Liver (tissue), 9 donors: ENCODE data around the gene DPT. TPM values are rescaled to one million over a fixed set of nuclear protein-coding genes. Genes with fewer than 3 reads are reported as not detected.

ENCODE experiments used
- DNase-seq: peaks from one replicate; pipeline ENCODE4 v3.0.0-alpha.2; 2017; ENCODE audit warnings: low spot score
- H3K27ac ChIP-seq, 2 donors: one replicate each; pipeline ENCODE4 v1.7.0; 2013; ENCODE audit warnings: inconsistent platforms in 2 of 2, low read length in 2 of 2, control low read depth in 1 of 2, low read depth in 1 of 2, mild to moderate bottlenecking in 1 of 2
- H3K27me3 ChIP-seq, 4 donors: one replicate each; pipeline versions ENCODE4 v1.6.1 to v1.7.0; 2013; ENCODE audit warnings: low read length in 3 of 4, inconsistent platforms in 1 of 4, mild to moderate bottlenecking in 1 of 4, moderate library complexity in 1 of 4; ENCODE audit not compliant: control insufficient read depth in 4 of 4, insufficient read depth in 4 of 4
- H3K36me3 ChIP-seq, 4 donors: one replicate each; pipeline versions ENCODE4 v1.6.1 to v1.7.0; 2013; ENCODE audit warnings: low read length in 3 of 4, mild to moderate bottlenecking in 3 of 4, low read depth in 1 of 4, moderate library complexity in 1 of 4; ENCODE audit not compliant: control insufficient read depth in 4 of 4, insufficient read depth in 3 of 4
- H3K4me1 ChIP-seq, 4 donors: one replicate each; pipeline versions ENCODE4 v1.6.1 to v1.7.0; 2013; ENCODE audit warnings: low read length in 3 of 4, mild to moderate bottlenecking in 3 of 4, moderate library complexity in 1 of 4; ENCODE audit not compliant: control insufficient read depth in 4 of 4, insufficient read depth in 4 of 4
- H3K4me3 ChIP-seq, 3 donors: one replicate each; pipeline versions ENCODE4 v1.6.1 to v1.7.0; 2013; ENCODE audit warnings: low read length in 3 of 3, control low read depth in 1 of 3, low read depth in 1 of 3, mild to moderate bottlenecking in 1 of 3
- H3K9ac ChIP-seq, 2 donors: one replicate each; pipeline ENCODE4 v1.7.0; 2013; ENCODE audit warnings: low read length in 2 of 2, mild to moderate bottlenecking in 2 of 2, moderate library complexity in 2 of 2, control low read depth in 1 of 2, low read depth in 1 of 2
- H3K9me3 ChIP-seq, 4 donors: one replicate each; pipeline versions ENCODE4 v1.6.1 to v1.7.0; 2013; ENCODE audit warnings: low read length in 3 of 4; ENCODE audit not compliant: control insufficient read depth in 4 of 4
- EGR1 ChIP-seq, 2 donors: IDR thresholded peaks; 2 replicates each; pipeline ENCODE4 v1.6.1; 2016 to 2018; ENCODE audit warnings: antibody characterized with exemption in 2 of 2, low read depth in 2 of 2
- FOXA1 ChIP-seq: IDR thresholded peaks from 2 replicates; pipeline ENCODE4 v1.6.1; 2016; ENCODE audit warnings: antibody characterized with exemption
- FOXA2 ChIP-seq: IDR thresholded peaks from 2 replicates; pipeline ENCODE4 v1.6.1; 2016; ENCODE audit warnings: antibody characterized with exemption
- GABPA ChIP-seq, 2 donors: IDR thresholded peaks in 1 of 2; conservative IDR thresholded peaks in 1 of 2; 2 replicates each; pipeline ENCODE4 v1.6.1; 2016; ENCODE audit warnings: antibody characterized with exemption in 2 of 2, mild to moderate bottlenecking in 1 of 2, moderate library complexity in 1 of 2
- HNF4A ChIP-seq, 2 donors: conservative IDR thresholded peaks; 2 replicates each; pipeline ENCODE4 v1.6.1; 2016; ENCODE audit warnings: antibody characterized with exemption in 2 of 2, mild to moderate bottlenecking in 2 of 2
- HNF4G ChIP-seq: IDR thresholded peaks from 2 replicates; pipeline ENCODE4 v1.6.1; 2016; ENCODE audit warnings: antibody characterized with exemption
- JUND ChIP-seq, 2 donors: IDR thresholded peaks; 2 replicates each; pipeline ENCODE4 v1.6.1; 2016; ENCODE audit warnings: antibody characterized with exemption in 2 of 2
- MAX ChIP-seq: IDR thresholded peaks from 2 replicates; pipeline ENCODE4 v1.6.1; 2016; ENCODE audit warnings: antibody characterized with exemption
- NR2F2 ChIP-seq: IDR thresholded peaks from 2 replicates; pipeline ENCODE4 v1.6.1; 2016; ENCODE audit warnings: antibody characterized with exemption
- RAD21 ChIP-seq, 2 donors: IDR thresholded peaks; 2 replicates each; pipeline ENCODE4 v1.6.1; 2016; ENCODE audit warnings: antibody characterized with exemption in 2 of 2, mild to moderate bottlenecking in 2 of 2
- REST ChIP-seq: IDR thresholded peaks from 2 replicates; pipeline ENCODE4 v1.6.1; 2016; ENCODE audit warnings: antibody characterized with exemption, mild to moderate bottlenecking
- SP1 ChIP-seq: IDR thresholded peaks from 2 replicates; pipeline ENCODE4 v1.6.1; 2018; ENCODE audit warnings: antibody characterized with exemption, mild to moderate bottlenecking
- TAF1 ChIP-seq: conservative IDR thresholded peaks from 2 replicates; pipeline ENCODE4 v1.6.1; 2016; ENCODE audit warnings: antibody characterized with exemption, mild to moderate bottlenecking
- WGBS: extraction: QIAGEN DNeasy Blood & Tissue Kit; methylation state at CpG from one replicate; pipeline ENCODE4 v1.1.7; 2013; 5-methylcytosine and 5-hydroxymethylcytosine counted together
- polyA plus RNA-seq, 2 donors: library from polyadenylated mRNA; stranded (reverse) in 1 of 2; unstranded in 1 of 2; fragments of 200-250 nt in 1 of 2; fragments of >200 nt in 1 of 2; fragmentation: Nextera tagmentation in 1 of 2; extraction: Ambion mirVana in 1 of 2; gene quantifications; one replicate each; pipeline versions ENCODE4 v1.2.1 to v1.2.3, GENCODE V29; 2013 to 2015
- total RNA-seq, 2 donors: library from RNA; depleted of rRNA; stranded (reverse); fragments of >200 nt; gene quantifications; one replicate each; pipeline ENCODE4 v1.2.3, GENCODE V29; 2014
- TF ChIP-seq, protein P1 (sequence below): IDR thresholded peaks from 2 replicates; pipeline ENCODE4 v1.6.1; 2016; ENCODE audit warnings: antibody characterized with exemption
- TF ChIP-seq, protein P2 (sequence below): fragments of 150-350 bp; IDR thresholded peaks from 2 replicates; pipeline ENCODE4 v1.5.1; 2017; ENCODE audit warnings: improper control_type of control experiment, low read depth, low read length; ENCODE audit not compliant: missing input control
- TF ChIP-seq, protein P3 (sequence below): IDR thresholded peaks from 2 replicates; pipeline ENCODE4 v1.6.1; 2016; ENCODE audit warnings: antibody characterized with exemption
- donor health status: healthy.
- donor health status: healthy.
- donor health status: healthy.
- donor health status: healthy.
- donor health status: healthy.

DPT gene
- total and polyA plus RNA-seq, 4 donors, result 0.42 to 5.0 (median 3.0) TPM

DNA sequence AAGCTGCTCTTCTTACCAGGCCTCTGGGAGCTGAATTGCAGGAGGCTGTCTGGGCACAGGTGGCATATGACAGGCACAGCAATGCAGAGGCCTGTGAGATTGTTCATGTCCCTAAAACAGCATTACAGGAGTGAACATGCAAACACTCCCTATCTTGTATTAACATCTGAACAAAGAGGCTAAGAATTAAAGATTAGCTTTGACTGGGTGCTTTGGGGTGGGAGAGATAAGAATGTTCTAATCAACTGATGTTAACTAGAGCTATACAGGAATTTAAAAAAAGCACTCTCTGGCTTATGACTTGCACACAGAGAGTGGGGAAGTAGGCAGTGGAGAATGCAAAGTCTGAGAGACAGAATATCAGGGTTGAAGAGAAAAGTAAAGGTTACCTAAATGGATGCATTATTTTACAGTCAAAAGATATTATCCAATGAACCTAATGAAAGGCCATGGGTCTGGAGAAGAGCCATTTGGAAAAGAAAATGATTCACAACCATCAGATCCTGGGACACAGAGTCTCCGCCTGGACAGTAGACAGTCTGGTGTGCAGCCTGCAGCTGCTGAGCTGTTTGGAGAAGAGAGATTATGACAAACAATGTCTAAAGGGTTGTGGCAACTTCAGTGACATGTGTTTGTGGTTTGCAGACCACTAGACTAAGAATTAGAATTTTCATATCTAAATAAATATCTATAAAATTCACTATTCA lies 20.2 kb downstream of the DPT start:
- 74% methylated on average over 1 of the region's 1 CpG for WGBS
- Histone ChIP-seq H3K27ac (peak overlapping the region in 1 of 2 donors; percentile 10), H3K9ac (no peak overlapping the region), H3K9me3 (no peaks in the 10 kb centered on the region), H3K27me3 (no peaks in the 10 kb centered on the region), H3K36me3 (no peaks in the 10 kb centered on the region), H3K4me3 (no peak overlapping the region), H3K4me1 (no peaks in the 10 kb centered on the region)
- no peak for DNase-seq
- TF ChIP-seq JUND (IDR thresholded peaks at IDR 0.05) (no peak), MAX (no peak), GABPA (IDR thresholded peaks at IDR 0.05 in 1 of 2, conservative IDR thresholded peaks at IDR 0.05 in 1 of 2) (no peak), TAF1 (no peak), FOXA2 (no peak), FOXA1 (no peak), HNF4G (no peak), REST (no peak), SP1 (no peak), NR2F2 (no peak), RAD21 (IDR thresholded peaks at IDR 0.05) (no peak), HNF4A (conservative IDR thresholded peaks at IDR 0.05) (no peak), EGR1 (IDR thresholded peaks at IDR 0.05; ENCODE audit: low read depth in 2 of 2) (no peak)
- TF ChIP-seq, protein P1, sequence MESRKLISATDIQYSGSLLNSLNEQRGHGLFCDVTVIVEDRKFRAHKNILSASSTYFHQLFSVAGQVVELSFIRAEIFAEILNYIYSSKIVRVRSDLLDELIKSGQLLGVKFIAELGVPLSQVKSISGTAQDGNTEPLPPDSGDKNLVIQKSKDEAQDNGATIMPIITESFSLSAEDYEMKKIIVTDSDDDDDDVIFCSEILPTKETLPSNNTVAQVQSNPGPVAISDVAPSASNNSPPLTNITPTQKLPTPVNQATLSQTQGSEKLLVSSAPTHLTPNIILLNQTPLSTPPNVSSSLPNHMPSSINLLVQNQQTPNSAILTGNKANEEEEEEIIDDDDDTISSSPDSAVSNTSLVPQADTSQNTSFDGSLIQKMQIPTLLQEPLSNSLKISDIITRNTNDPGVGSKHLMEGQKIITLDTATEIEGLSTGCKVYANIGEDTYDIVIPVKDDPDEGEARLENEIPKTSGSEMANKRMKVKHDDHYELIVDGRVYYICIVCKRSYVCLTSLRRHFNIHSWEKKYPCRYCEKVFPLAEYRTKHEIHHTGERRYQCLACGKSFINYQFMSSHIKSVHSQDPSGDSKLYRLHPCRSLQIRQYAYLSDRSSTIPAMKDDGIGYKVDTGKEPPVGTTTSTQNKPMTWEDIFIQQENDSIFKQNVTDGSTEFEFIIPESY, result no peak
- TF ChIP-seq, protein P2, sequence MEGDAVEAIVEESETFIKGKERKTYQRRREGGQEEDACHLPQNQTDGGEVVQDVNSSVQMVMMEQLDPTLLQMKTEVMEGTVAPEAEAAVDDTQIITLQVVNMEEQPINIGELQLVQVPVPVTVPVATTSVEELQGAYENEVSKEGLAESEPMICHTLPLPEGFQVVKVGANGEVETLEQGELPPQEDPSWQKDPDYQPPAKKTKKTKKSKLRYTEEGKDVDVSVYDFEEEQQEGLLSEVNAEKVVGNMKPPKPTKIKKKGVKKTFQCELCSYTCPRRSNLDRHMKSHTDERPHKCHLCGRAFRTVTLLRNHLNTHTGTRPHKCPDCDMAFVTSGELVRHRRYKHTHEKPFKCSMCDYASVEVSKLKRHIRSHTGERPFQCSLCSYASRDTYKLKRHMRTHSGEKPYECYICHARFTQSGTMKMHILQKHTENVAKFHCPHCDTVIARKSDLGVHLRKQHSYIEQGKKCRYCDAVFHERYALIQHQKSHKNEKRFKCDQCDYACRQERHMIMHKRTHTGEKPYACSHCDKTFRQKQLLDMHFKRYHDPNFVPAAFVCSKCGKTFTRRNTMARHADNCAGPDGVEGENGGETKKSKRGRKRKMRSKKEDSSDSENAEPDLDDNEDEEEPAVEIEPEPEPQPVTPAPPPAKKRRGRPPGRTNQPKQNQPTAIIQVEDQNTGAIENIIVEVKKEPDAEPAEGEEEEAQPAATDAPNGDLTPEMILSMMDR, result no peak
- TF ChIP-seq, protein P3, sequence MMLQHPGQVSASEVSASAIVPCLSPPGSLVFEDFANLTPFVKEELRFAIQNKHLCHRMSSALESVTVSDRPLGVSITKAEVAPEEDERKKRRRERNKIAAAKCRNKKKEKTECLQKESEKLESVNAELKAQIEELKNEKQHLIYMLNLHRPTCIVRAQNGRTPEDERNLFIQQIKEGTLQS, result no peak
